HG02943 (cell line): ENCODE measurements around the gene DLG1.

Experiments used
- ATAC-seq: cut with Tn5 transposase; IDR thresholded peaks from one replicate; pipeline ENCODE4 v1.9.1; 2021; ENCODE audit warnings: mild to moderate bottlenecking, low read depth, moderate library complexity; ENCODE audit not compliant: unreplicated experiment

Gene DLG1

GRCh38 chr3:197298341-197298944, at the start of gene DLG1:
Gene DLG1 (minus strand): TSS chr3:197298612. CDS start chr3:197297204, 1,408 bp downstream.
- peak; percentile 56 for ATAC-seq

GRCh38 chr3:197348014-197348413, 49.6 kb upstream of the DLG1 start:
- no peak for ATAC-seq

DNA sequence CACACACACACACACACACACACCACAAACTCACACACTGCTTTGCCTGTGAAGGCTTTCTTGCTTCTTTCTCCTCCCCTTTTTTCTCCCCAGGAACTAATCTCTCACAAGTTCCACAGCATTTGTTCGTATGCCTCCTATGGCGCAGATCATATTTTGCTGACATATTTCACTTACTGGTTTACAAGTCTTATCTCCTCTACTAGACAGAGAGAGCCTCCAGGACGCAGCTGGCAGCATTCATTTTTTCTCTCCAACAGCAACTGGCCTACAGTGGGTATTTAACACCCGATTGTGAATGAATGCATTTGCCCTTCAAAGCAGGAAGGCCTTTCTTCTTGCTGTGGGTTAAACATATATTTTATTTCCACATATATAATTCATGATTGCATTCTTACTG, 47.0 kb upstream of the DLG1 start:
- no peak for ATAC-seq

DNA sequence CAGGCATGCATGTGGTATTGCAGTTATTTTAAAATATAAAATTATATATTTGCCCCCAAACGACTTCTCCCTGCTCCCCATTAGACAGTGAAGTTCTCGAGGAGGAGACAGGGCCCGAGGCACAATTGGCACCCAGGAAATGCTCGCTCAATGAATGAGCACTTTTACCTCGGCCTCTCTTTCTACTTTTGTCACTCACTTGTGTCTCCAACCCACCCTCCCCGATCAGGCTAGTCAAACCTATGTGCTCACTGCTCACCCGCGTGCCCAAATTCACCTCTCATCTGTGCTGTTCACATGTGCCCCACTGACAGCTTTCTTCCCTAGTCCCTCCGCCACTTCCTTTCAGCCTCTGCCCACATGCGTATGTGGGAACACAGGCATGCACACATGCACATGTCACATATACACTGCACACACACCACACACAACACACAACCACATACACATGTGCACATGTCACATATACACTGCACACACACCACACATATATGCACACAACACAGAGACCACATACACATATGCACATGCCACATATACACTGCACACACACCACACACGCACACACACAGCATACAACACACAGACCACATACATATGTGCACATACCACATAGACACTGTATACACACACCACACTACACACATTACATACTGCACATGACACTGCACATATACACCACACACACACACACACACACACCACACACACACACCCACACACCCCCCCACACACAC, 46.3 kb upstream of the DLG1 start:
- ATAC-seq, result no peak

DNA sequence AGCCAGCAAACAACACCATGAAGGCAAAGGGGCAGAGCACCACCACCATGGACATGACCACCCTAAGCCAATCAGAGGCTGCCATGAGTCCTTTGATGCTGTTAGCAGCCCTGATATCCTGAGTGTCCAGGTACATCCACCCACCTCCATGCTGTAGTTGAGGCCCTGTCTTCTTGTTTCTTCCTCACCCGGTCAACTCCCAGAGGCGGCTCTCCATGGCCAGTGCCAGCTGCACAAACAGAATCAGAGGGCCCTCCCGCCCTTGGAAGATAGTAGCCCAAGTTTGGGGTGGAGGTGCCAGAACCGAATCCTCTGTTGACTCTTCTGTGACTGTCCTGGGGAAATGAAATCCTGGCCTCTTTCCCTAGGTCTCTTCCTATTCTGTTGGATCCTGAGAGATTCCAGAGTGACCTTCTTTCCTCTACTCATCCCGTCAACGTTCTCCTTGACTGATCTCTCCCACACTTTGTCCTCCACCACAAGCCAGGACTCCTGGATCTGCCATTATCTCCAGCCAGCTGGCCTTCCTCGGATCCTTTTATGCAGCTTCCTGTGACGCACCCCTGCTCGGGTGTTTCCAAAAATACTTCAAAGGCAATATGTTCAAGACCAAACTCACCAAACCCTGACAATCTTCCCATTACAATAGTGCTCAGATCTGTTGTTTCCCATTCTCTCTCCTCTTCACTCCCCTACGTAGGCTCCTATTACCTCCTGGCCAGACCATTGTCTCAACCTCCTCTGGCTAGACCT, 45.4 kb upstream of the DLG1 start:
- no peak for ATAC-seq

GRCh38 chr3:197343111-197343510, 44.7 kb upstream of the DLG1 start:
- no peak for ATAC-seq

DNA sequence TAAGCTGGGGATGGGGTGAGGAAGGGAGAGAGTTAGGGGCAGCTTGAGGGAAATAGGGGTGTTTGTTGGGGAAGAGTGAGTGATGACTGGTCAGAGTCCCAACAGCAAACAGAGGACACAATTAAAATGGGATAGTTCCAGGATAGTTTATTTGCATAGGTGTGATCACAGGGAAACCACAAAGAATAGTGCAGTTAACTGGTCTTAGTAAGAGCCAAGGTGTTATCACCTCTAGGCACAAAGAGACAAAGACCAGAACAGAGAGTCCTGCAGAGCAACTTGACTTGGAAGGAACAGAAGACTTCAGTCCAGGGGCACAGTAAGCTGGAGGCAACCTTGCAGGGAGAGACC, 42.1 kb upstream of the DLG1 start:
- no peak for ATAC-seq

GRCh38 chr3:197339841-197340520, 41.6 kb upstream of the DLG1 start:
- ATAC-seq, result no peak

- no peak for ATAC-seq
Observed at GRCh38 chr3:197338586-197338985, 40.2 kb upstream of the DLG1 start.

- ATAC-seq, result no peak
Observed at GRCh38 chr3:197337656-197338055, 39.2 kb upstream of the DLG1 start.

DNA sequence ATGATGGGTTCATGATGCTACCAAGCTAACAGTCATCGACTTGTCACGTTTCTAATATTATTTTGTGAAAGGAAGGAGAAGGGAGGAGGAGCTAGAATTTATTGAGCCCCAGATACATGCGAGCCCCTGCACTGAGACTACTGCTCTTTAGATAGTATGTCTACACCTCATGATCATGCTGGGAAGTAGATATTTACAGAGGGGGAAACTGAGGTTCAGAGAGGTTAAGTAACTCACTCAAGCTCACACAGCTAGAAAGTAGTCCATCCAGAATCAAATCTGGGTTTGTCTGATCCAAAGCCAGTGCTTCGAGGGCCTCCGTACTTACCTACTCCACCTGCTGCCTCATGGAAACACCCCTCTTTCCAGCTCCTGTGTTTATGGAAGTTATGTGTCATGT, 38.8 kb upstream of the DLG1 start:
- no peak for ATAC-seq

- ATAC-seq, result no peak
Observed at GRCh38 chr3:197336348-197336747, 37.9 kb upstream of the DLG1 start.

GRCh38 chr3:197335428-197336132, 37.2 kb upstream of the DLG1 start:
- no peak for ATAC-seq

GRCh38 chr3:197333901-197334639, 35.7 kb upstream of the DLG1 start:
- no peak for ATAC-seq

- no peak for ATAC-seq
Observed at GRCh38 chr3:197331131-197331530, 32.7 kb upstream of the DLG1 start.

- no peak for ATAC-seq
Observed at GRCh38 chr3:197329382-197329781, 31.0 kb upstream of the DLG1 start.

- no peak for ATAC-seq
Observed at GRCh38 chr3:197328198-197328597, 29.8 kb upstream of the DLG1 start.

- ATAC-seq, result no peak
Observed at GRCh38 chr3:197327701-197328100, 29.3 kb upstream of the DLG1 start.

DNA sequence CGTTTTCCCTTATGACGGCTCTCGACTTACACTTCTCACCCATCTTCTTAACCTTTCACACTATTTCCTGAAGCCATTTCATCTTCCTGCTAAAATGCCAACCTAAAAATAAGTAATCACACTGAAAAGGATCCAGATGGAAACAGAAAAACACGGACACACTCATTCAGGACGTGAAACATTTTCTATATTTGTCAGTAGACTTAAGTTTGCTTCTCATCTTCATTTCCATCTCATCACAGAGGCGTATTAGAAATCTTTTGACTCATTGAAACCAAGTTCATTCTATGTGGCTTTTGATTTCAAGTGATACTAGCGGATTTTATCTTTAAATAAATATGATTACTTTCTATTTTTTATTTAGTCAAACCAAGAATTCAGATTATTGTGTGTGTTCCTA, 27.4 kb upstream of the DLG1 start:
- ATAC-seq, result no peak

DNA sequence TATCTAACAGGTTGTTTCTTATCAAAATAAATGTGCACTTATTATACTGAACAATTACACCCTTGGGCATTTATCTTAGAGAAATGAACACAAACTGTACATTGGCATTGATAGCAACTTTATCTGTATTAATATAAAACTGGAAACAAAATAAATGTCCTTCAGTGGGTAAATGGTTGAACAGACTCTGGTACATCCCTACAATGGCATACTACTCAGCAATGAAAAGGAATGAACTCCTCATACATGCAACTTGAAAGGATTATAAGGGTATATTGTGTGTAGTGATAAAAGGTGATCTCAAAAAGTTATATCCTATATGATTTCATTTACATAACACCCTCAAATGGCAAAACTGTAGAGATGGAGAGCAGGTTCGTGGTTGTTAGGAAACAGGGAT, 23.7 kb upstream of the DLG1 start:
- ATAC-seq, result no peak
